Tibial artery (tissue), 4 donors: ENCODE results near the gene MRPS35.

Experiments used
- DNase-seq, 2 donors: peaks; one replicate each; pipeline ENCODE4 v3.0.0-alpha.2; 2019
- H3K27ac ChIP-seq, 2 donors: fragments of 200-600 bp; sonication (generic) in 1 of 2; 1 replicate in 1 of 2; 2 replicates in 1 of 2; pipeline ENCODE4 v1.5.1; 2018 to 2019; ENCODE audit warnings: mild to moderate bottlenecking in 1 of 2
- H3K27me3 ChIP-seq, 2 donors: fragments of 200-600 bp; sonication (generic) in 1 of 2; one replicate each; pipeline versions ENCODE4 v1.5.1 to v1.6.0; 2016 to 2019
- H3K36me3 ChIP-seq, 3 donors: fragments of 200-600 bp; sonication (generic) in 2 of 3; one replicate each; pipeline ENCODE4 v1.5.1; 2016 to 2019; ENCODE audit warnings: mild to moderate bottlenecking in 2 of 3
- H3K4me1 ChIP-seq, 4 donors: fragments of 200-600 bp; sonication (generic) in 2 of 4; 1 replicate in 3 of 4; 2 replicates in 1 of 4; pipeline ENCODE4 v1.5.1; 2016 to 2019
- H3K4me3 ChIP-seq, 2 donors: fragments of 200-600 bp; sonication (generic) in 1 of 2; 1 replicate in 1 of 2; 2 replicates in 1 of 2; pipeline ENCODE4 v1.5.1; 2018 to 2019; ENCODE audit warnings: mild to moderate bottlenecking in 2 of 2
- H3K9me3 ChIP-seq, 3 donors: fragments of 200-600 bp; sonication (generic) in 1 of 3; one replicate each; pipeline ENCODE4 v1.5.1; 2016 to 2019
- intact Hi-C: fragments of 100-400 bp; cut with DNase I; formaldehyde crosslinking; loops from one replicate; pipeline ENCODE4 v1.15.0; 2023; ENCODE audit warnings: low total_unique reads
- TF ChIP-seq, protein P1 (sequence below), 2 experiments: fragments of 200-600 bp in 1 of 2; fragments of 450-650 bp in 1 of 2; IDR thresholded peaks; one replicate each; pipeline ENCODE4 v1.5.1; 2017 to 2019; ENCODE audit warnings: antibody characterized with exemption in 2 of 2, mild to moderate bottlenecking in 1 of 2, moderate library complexity in 1 of 2

The MRPS35 gene

GRCh38 chr12:27781680-27782079 lies 71.0 kb downstream of the MRPS35 start:
- DNase-seq, result no peak
- intact Hi-C loops, result loop anchor here (2.0 kb wide), 1 partner anchor 71 kb away; the partner anchor contains the start of gene MRPS35
- TF ChIP-seq, protein P1, sequence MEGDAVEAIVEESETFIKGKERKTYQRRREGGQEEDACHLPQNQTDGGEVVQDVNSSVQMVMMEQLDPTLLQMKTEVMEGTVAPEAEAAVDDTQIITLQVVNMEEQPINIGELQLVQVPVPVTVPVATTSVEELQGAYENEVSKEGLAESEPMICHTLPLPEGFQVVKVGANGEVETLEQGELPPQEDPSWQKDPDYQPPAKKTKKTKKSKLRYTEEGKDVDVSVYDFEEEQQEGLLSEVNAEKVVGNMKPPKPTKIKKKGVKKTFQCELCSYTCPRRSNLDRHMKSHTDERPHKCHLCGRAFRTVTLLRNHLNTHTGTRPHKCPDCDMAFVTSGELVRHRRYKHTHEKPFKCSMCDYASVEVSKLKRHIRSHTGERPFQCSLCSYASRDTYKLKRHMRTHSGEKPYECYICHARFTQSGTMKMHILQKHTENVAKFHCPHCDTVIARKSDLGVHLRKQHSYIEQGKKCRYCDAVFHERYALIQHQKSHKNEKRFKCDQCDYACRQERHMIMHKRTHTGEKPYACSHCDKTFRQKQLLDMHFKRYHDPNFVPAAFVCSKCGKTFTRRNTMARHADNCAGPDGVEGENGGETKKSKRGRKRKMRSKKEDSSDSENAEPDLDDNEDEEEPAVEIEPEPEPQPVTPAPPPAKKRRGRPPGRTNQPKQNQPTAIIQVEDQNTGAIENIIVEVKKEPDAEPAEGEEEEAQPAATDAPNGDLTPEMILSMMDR (IDR thresholded peaks at IDR 0.05), result no peak
- Histone ChIP-seq H3K9me3 (no peaks in the 10 kb centered on the region), H3K27ac (peak overlapping the region; percentile 89 to 94), H3K36me3 (no peaks in the 10 kb centered on the region), H3K27me3 (no peaks in the 10 kb centered on the region), H3K4me1 (peaks cover 0 to 66% (median 26%) of the 10 kb centered on the region in 4 donors), H3K4me3 (peak overlapping the region; percentile 80 to 94)

GRCh38 chr12:27782481-27782880 lies 71.8 kb downstream of the MRPS35 start:
- intact Hi-C loops, result no loop called here
- peak overlapping the region; percentile 80 to 94 for H3K4me3 ChIP-seq
- no peak for DNase-seq
- H3K9me3 ChIP-seq, result no peaks in the 10 kb centered on the region
- no peaks in the 10 kb centered on the region for H3K36me3 ChIP-seq
- H3K4me1 ChIP-seq, result peaks cover 0 to 74% (median 28%) of the 10 kb centered on the region in 4 donors
- H3K27me3 ChIP-seq, result no peaks in the 10 kb centered on the region
- peak overlapping the region in 1 of 2 donors; percentile 89 for H3K27ac ChIP-seq
- TF ChIP-seq, protein P1 (IDR thresholded peaks at IDR 0.05), result no peak

DNA sequence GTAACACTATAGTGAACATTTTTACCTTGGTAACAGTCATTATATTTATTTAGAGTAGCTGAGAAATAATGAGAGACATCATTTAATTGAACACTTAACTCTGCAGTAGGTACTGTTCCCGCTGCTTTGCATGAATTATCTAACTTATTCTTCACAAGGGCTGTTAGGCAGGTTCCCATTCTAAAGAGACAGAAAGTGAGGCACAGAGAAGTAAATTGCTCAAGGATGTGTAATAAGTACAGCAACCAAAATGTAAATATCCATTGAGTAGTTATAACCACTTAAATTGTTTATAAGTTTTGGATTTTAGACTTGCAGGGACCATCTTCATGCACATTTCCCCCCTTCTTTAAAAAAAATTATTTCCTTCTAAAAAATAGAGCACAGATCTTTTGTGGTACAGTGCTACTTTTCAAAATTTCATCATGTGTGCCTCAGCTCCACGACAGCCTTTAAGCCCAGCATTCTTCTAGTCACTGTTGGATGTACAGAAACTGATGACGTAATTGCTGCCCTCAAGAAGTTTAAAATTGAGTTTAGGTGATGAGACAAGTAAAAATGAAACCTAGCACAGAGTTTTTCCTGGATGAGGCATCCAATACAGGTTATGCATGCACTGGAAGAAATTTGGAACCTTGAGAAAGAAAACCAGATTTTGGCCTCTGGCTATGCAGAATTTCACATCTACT lies 75.4 kb downstream of the MRPS35 start:
- Histone ChIP-seq H3K4me3 (no peak overlapping the region), H3K9me3 (no peaks in the 10 kb centered on the region), H3K4me1 (peaks cover 0 to 78% (median 31%) of the 10 kb centered on the region in 4 donors), H3K27ac (no peak overlapping the region), H3K36me3 (peaks cover 0 to 5% (median 0%) of the 10 kb centered on the region in 3 donors), H3K27me3 (no peaks in the 10 kb centered on the region)
- intact Hi-C loops, result no loop called here
- TF ChIP-seq, protein P1 (IDR thresholded peaks at IDR 0.05), result no peak
- no peak for DNase-seq

- DNase-seq, result no peak
- H3K4me1 ChIP-seq, result peaks cover 0 to 63% (median 21%) of the 10 kb centered on the region in 4 donors
- H3K9me3 ChIP-seq, result no peaks in the 10 kb centered on the region
- H3K4me3 ChIP-seq, result no peak overlapping the region
- intact Hi-C loops, result no loop called here
- H3K27me3 ChIP-seq, result no peaks in the 10 kb centered on the region
- H3K27ac ChIP-seq, result no peak overlapping the region
- peaks cover 10 to 20% (median 11%) of the 10 kb centered on the region in 3 donors for H3K36me3 ChIP-seq
- TF ChIP-seq, protein P1 (IDR thresholded peaks at IDR 0.05), result no peak
These were observed 76.9 kb downstream of the MRPS35 start for GRCh38 chr12:27787559-27787958.

- TF ChIP-seq, protein P1 (IDR thresholded peaks at IDR 0.05), result no peak
- intact Hi-C loops, result no loop called here
- H3K27ac ChIP-seq, result no peak overlapping the region
- H3K4me3 ChIP-seq, result no peak overlapping the region
- H3K9me3 ChIP-seq, result no peaks in the 10 kb centered on the region
- H3K27me3 ChIP-seq, result no peaks in the 10 kb centered on the region
- H3K36me3 ChIP-seq, result peaks cover 31 to 46% (median 32%) of the 10 kb centered on the region in 3 donors
- no peak for DNase-seq
- peaks cover 0 to 39% (median 12%) of the 10 kb centered on the region in 4 donors for H3K4me1 ChIP-seq
These were observed 79.5 kb downstream of the MRPS35 start for GRCh38 chr12:27790179-27790578.
